WTC11 (cell line): ENCODE results near the gene RNU1-2. TPM values are rescaled to one million over a fixed set of nuclear protein-coding genes. Genes with fewer than 3 reads are reported as not detected.
"Not testable (repeated sequence)": the region's sequence is repeated elsewhere in the genome, so short reads cannot be mapped to it uniquely, and the experiment has no call there.

Experiments used
- ATAC-seq: fragments of 200-7000 bp; cut with Tn5 transposase; 2 replicates; pipeline ENCODE4 v1.10.0; 2021; ENCODE audit warnings: mild to moderate bottlenecking, moderate library complexity
- CTCF ChIA-PET: fragments of 300-600 bp; sonication (Branson Sonifier 250); formaldehyde crosslinking; loops from one replicate; lab custom pipeline; 2021; ENCODE audit warnings: antibody characterized with exemption; lab: Charles Lee
- POLR2A ChIA-PET: fragments of 350-600 bp; sonication (Branson Sonifier 250); formaldehyde crosslinking; loops from one replicate; lab custom pipeline; 2021; ENCODE audit warnings: antibody characterized with exemption; lab: Charles Lee
- DNase-seq: peaks from one replicate; pipeline ENCODE4 v3.0.0; 2021; ENCODE audit warnings: low spot score
- H3K27ac Mint-ChIP-seq: 2 replicates; pipeline ENCODE4 v1.8.0; 2021; ENCODE audit warnings: mixed read lengths
- H3K27me3 Mint-ChIP-seq: 2 replicates; pipeline ENCODE4 v1.8.0; 2021; ENCODE audit warnings: low read depth, mild to moderate bottlenecking, moderate library complexity, mixed read lengths
- H3K36me3 Mint-ChIP-seq: 2 replicates; pipeline ENCODE4 v1.8.0; 2021; ENCODE audit warnings: mixed read lengths
- H3K4me1 Mint-ChIP-seq: 2 replicates; pipeline ENCODE4 v1.8.0; 2022; ENCODE audit warnings: mixed read lengths
- H3K4me3 Mint-ChIP-seq: 2 replicates; pipeline ENCODE4 v1.8.0; 2021; ENCODE audit warnings: mild to moderate bottlenecking, moderate library complexity, mixed read lengths
- H3K9me3 Mint-ChIP-seq: 2 replicates; pipeline ENCODE4 v1.8.0; 2021; ENCODE audit warnings: mixed read lengths
- EMX1 ChIP-seq: fragments of 250-450 bp; sonication (Bioruptor Pico); IDR thresholded peaks from 2 replicates; pipeline ENCODE4 v1.8.0; 2021; ENCODE audit warnings: mild to moderate bottlenecking
- MAX ChIP-seq: sonication (generic); formaldehyde crosslinking; IDR thresholded peaks from 2 replicates; pipeline ENCODE4 v1.8.0; 2022; ENCODE audit warnings: mild to moderate bottlenecking, missing genetic modification reagents
- MLX ChIP-seq: sonication (generic); formaldehyde crosslinking; IDR thresholded peaks from 2 replicates; pipeline ENCODE4 v1.8.1; 2023; ENCODE audit warnings: mild to moderate bottlenecking, missing genetic modification reagents, moderate library complexity
- PRDM15 ChIP-seq: sonication (generic); formaldehyde crosslinking; IDR thresholded peaks from 2 replicates; pipeline ENCODE4 v1.8.0; 2022; ENCODE audit warnings: missing genetic modification reagents
- ZNF281 ChIP-seq: sonication (generic); formaldehyde crosslinking; IDR thresholded peaks from 2 replicates; pipeline ENCODE4 v1.8.0; 2023; ENCODE audit warnings: mild to moderate bottlenecking, missing genetic modification reagents
- total RNA-seq: library from RNA; stranded (reverse); gene quantifications from 3 replicates; pipeline ENCODE4 v1.2.3, GENCODE V29; 2021
- TF ChIP-seq, protein P1 (sequence below): sonication (generic); formaldehyde crosslinking; IDR thresholded peaks from 2 replicates; pipeline ENCODE4 v1.8.1; 2022; ENCODE audit warnings: mild to moderate bottlenecking, moderate library complexity, missing genetic modification reagents
- TF ChIP-seq, protein P2 (sequence below): fragments of 250-450 bp; sonication (Bioruptor Pico); IDR thresholded peaks from 2 replicates; pipeline ENCODE4 v2.1.2; 2022; ENCODE audit warnings: mild to moderate bottlenecking, moderate library complexity

The RNU1-2 gene
- total RNA-seq, 1 experiment from 2014 or later = 1,197 TPM

DNA sequence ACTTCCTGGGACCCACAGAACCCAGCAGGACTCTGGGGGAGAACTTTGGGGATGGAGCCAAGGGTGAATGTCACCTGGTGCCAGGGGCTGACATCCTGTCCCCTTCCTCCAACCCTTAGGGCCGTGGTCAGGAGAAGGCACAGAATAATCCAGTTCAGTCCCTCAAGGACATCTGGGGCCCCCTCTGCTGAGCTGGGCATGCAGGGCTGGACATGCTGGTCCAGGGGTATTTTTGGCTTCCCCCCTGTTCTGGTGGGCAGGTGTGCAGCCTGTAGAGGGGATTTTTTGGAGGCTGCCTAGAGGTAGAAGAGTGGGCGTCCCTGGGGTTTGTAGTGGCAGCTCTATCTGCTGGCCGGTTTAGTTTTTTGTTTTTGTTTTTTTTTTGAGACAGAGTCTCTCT is 22.6 kb downstream of the RNU1-2 start:
- Mint-ChIP-seq H3K4me3 (no peak overlapping the region), H3K27ac (no peak overlapping the region), H3K36me3 (no peaks in the 10 kb centered on the region), H3K27me3 (no peaks in the 10 kb centered on the region), H3K4me1 (peaks cover 30% of the 10 kb centered on the region)
- no peak for ATAC-seq
- ChIA-PET POLR2A (interaction anchor here (1.0 kb wide), 1 partner anchor 13 kb away, joined by 3 read pairs; no protein-coding TSS in a partner anchor), CTCF (interaction anchor here (0.6 kb wide), 1 partner anchor 11 kb away, joined by 3 read pairs; no protein-coding TSS in a partner anchor)
- DNase-seq = no peak
- TF ChIP-seq MLX (CRISPR knock-in tag) = no peak
- TF ChIP-seq, all 79 proteins: peak for 0
- no peaks in the 10 kb centered on the region for H3K9me3 Mint-ChIP-seq

DNA sequence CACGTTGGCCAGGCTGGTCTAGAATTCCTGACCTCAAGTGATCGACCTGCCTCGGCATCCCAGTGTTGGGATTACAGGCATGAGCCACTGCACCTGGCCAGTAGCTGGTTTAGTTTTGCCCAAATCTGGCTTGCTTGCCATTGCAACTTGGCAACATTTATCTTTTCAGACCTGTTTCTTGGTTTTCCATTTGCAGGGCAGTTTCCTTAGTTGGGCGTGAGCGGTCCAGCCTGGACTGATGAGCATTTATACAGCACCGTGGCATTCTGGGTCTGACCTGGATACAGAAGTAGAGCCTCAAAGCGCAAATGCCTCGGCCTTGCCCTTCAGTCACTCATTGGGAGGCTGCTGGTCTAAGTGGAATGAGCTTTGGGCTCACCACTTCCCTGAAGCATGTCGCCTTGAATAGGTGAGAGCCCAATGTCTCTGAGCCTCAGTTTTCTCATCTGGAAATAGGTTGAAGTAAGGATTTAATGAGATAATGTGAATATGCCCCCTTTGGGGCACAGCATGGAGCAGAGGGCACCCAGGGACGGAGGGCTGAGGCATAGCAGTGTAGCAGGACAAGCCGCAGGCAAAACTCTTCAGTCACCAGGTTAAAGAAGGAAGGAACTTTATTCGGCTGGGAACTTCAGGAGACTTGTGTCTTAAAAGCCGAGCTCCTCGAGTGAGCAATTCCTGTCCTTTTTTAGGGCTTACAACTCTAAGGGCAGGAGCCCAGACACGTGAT is 23.3 kb downstream of the RNU1-2 start:
- DNase-seq, H3K9me3 Mint-ChIP-seq, POLR2A ChIA-PET, H3K27me3 Mint-ChIP-seq, H3K4me3 Mint-ChIP-seq, ATAC-seq, H3K36me3 Mint-ChIP-seq: not testable (repeated sequence)
- Mint-ChIP-seq H3K27ac (peak overlapping the region; percentile 47; the same call in 1 of the 2 replicates), H3K4me1 (peaks cover 34% of the 10 kb centered on the region)
- CTCF ChIA-PET = interaction anchor here (0.9 to 1.3 kb wide), 2 partner anchors 20 to 81 kb away, joined by 3 to 4 read pairs; no protein-coding TSS in a partner anchor

GRCh38 chr1:16920951-16921350 is 25.2 kb downstream of the RNU1-2 start:
- no peak for ATAC-seq
- TF ChIP-seq, protein P1, sequence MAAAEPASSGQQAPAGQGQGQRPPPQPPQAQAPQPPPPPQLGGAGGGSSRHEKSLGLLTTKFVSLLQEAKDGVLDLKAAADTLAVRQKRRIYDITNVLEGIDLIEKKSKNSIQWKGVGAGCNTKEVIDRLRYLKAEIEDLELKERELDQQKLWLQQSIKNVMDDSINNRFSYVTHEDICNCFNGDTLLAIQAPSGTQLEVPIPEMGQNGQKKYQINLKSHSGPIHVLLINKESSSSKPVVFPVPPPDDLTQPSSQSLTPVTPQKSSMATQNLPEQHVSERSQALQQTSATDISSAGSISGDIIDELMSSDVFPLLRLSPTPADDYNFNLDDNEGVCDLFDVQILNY (CRISPR knock-in tag) = 0 out of 2 replicates have a peak, but pooled peaks have one; percentile 20
- TF ChIP-seq PRDM15 (CRISPR knock-in tag) (no peak), MAX (CRISPR knock-in tag) (no peak), EMX1 (CRISPR knock-in tag) (no peak), ZNF281 (CRISPR knock-in tag) (no peak)
- TF ChIP-seq, protein P2, sequence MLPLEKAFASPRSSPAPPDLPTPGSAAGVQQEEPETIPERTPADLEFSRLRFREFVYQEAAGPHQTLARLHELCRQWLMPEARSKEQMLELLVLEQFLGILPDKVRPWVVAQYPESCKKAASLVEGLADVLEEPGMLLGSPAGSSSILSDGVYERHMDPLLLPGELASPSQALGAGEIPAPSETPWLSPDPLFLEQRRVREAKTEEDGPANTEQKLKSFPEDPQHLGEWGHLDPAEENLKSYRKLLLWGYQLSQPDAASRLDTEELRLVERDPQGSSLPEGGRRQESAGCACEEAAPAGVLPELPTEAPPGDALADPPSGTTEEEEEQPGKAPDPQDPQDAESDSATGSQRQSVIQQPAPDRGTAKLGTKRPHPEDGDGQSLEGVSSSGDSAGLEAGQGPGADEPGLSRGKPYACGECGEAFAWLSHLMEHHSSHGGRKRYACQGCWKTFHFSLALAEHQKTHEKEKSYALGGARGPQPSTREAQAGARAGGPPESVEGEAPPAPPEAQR (CRISPR knock-in tag) = no peak
- POLR2A ChIA-PET = no interaction called here
- CTCF ChIA-PET = interaction anchor here (1.1 to 2.0 kb wide), 3 partner anchors 26 to 300 kb away, joined by 3 to 14 read pairs (median 4); no protein-coding TSS in a partner anchor
- Mint-ChIP-seq H3K9me3 (no peaks in the 10 kb centered on the region), H3K27ac (peak overlapping the region; percentile 97; the same call in 1 of the 2 replicates), H3K36me3 (peaks cover 3% of the 10 kb centered on the region; the same call in 1 of the 2 replicates), H3K4me3 (peak overlapping the region; percentile 88), H3K27me3 (no peaks in the 10 kb centered on the region), H3K4me1 (peaks cover 33% of the 10 kb centered on the region)
- DNase-seq = no peak
